ENCODE measurements around the gene CACNA1B.

CACNA1B gene

DNA sequence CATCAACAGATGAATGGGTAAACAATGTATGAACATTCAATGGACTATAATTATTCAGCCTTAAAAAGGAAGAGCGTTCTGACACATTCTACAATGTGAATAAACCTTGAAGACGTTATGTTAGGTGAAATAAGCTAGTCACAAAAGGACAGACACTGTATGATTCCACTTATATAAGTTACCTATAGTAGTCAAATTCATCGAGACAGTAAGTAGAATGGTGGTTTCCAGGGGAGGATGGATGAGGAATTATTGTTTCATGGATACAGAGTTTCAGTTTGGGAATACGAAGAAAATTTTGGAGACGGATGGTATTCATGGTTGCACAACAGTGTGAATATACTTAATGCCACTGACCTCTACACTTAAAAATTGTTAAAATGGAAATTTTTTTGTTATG, 216.4 kb downstream of the CACNA1B start:
- Histone ChIP-seq H3K36me3 (ENCODE audit: insufficient read depth, low read length) (no peaks in the 10 kb centered on the region), H3K9ac (ENCODE audit: low read depth, low read length) (no peak overlapping the region), H3K79me2 (ENCODE audit: insufficient read depth, low read length) (no peaks in the 10 kb centered on the region), H3K4me3 (ENCODE audit: low read depth in 1 of 2, low read length in 2 of 2) (no peak overlapping the region), H3K27ac (ENCODE audit: low read length) (no peak overlapping the region), H3K4me2 (ENCODE audit: insufficient read depth, low read length) (no peak overlapping the region), H3K27me3 (ENCODE audit: insufficient read depth, low read length, poor library complexity) (no peaks in the 10 kb centered on the region), H3K4me1 (ENCODE audit: insufficient read depth, low read length) (no peaks in the 10 kb centered on the region), H2AFZ (ENCODE audit: low read depth, low read length) (no peak overlapping the region), H3K9me3 (ENCODE audit: insufficient read depth, low read length, severe bottlenecking) (no peaks in the 10 kb centered on the region), H4K20me1 (ENCODE audit: insufficient read depth, low read length) (no peaks in the 10 kb centered on the region)
- no peak for TF ChIP-seq EZH2 (IDR thresholded peaks at IDR 0.05; ENCODE audit: borderline replicate concordance, low read depth, low read length, severe bottlenecking)
- TF ChIP-seq, protein P1, sequence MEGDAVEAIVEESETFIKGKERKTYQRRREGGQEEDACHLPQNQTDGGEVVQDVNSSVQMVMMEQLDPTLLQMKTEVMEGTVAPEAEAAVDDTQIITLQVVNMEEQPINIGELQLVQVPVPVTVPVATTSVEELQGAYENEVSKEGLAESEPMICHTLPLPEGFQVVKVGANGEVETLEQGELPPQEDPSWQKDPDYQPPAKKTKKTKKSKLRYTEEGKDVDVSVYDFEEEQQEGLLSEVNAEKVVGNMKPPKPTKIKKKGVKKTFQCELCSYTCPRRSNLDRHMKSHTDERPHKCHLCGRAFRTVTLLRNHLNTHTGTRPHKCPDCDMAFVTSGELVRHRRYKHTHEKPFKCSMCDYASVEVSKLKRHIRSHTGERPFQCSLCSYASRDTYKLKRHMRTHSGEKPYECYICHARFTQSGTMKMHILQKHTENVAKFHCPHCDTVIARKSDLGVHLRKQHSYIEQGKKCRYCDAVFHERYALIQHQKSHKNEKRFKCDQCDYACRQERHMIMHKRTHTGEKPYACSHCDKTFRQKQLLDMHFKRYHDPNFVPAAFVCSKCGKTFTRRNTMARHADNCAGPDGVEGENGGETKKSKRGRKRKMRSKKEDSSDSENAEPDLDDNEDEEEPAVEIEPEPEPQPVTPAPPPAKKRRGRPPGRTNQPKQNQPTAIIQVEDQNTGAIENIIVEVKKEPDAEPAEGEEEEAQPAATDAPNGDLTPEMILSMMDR (IDR thresholded peaks at IDR 0.05; ENCODE audit: borderline replicate concordance, extremely low read depth, low read length, poor library complexity, severe bottlenecking): no peak
- DNase-seq (no peak), ATAC-seq (ENCODE audit: insufficient read depth, low read depth) (no peak)

- Histone ChIP-seq H4K20me1 (ENCODE audit: insufficient read depth, low read length) (no peaks in the 10 kb centered on the region), H3K9me3 (ENCODE audit: insufficient read depth, low read length, severe bottlenecking) (no peaks in the 10 kb centered on the region), H3K4me2 (ENCODE audit: insufficient read depth, low read length) (no peak overlapping the region), H3K27me3 (ENCODE audit: insufficient read depth, low read length, poor library complexity) (no peaks in the 10 kb centered on the region), H3K4me3 (ENCODE audit: low read depth in 1 of 2, low read length in 2 of 2) (no peak overlapping the region), H3K36me3 (ENCODE audit: insufficient read depth, low read length) (no peaks in the 10 kb centered on the region), H3K79me2 (ENCODE audit: insufficient read depth, low read length) (no peaks in the 10 kb centered on the region), H3K27ac (ENCODE audit: low read length) (no peak overlapping the region), H3K9ac (ENCODE audit: low read depth, low read length) (no peak overlapping the region), H3K4me1 (ENCODE audit: insufficient read depth, low read length) (no peaks in the 10 kb centered on the region), H2AFZ (ENCODE audit: low read depth, low read length) (no peak overlapping the region)
- DNase-seq (no peak), ATAC-seq (ENCODE audit: insufficient read depth, low read depth) (no peak)
- TF ChIP-seq EZH2 (IDR thresholded peaks at IDR 0.05; ENCODE audit: borderline replicate concordance, low read depth, low read length, severe bottlenecking): no peak
- TF ChIP-seq, protein P1 (IDR thresholded peaks at IDR 0.05; ENCODE audit: borderline replicate concordance, extremely low read depth, low read length, poor library complexity, severe bottlenecking): no peak
These were observed 218.4 kb downstream of the CACNA1B start for GRCh38 chr9:138095813-138096518.

DNA sequence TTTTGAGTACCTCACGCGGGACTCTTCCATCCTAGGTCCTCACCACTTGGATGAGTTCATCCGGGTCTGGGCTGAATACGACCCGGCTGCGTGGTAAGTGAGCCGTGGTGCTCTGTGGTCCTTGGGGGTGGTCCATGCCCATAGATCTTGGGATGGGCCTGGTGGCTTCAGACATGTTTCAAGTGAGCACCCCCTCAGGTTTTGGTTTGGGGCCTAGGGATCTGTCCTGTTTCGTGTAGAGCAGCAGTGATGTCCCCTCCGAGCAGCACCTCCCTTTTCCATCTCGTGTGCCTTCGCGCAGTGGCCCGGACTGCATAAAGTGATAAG, 218.9 kb downstream of the CACNA1B start:
- no peaks in the 10 kb centered on the region for H3K36me3 ChIP-seq (ENCODE audit: insufficient read depth, low read length)
- DNase-seq: no peak
- no peaks in the 10 kb centered on the region for H3K4me1 ChIP-seq (ENCODE audit: insufficient read depth, low read length)
- no peak overlapping the region for H3K4me3 ChIP-seq (ENCODE audit: low read depth in 1 of 2, low read length in 2 of 2)
- ATAC-seq (ENCODE audit: insufficient read depth, low read depth): no peak
- H3K4me2 ChIP-seq (ENCODE audit: insufficient read depth, low read length): no peak overlapping the region
- no peak for TF ChIP-seq EZH2 (IDR thresholded peaks at IDR 0.05; ENCODE audit: borderline replicate concordance, low read depth, low read length, severe bottlenecking)
- TF ChIP-seq, protein P1 (IDR thresholded peaks at IDR 0.05; ENCODE audit: borderline replicate concordance, extremely low read depth, low read length, poor library complexity, severe bottlenecking): no peak
- H4K20me1 ChIP-seq (ENCODE audit: insufficient read depth, low read length): no peaks in the 10 kb centered on the region
- no peaks in the 10 kb centered on the region for H3K9me3 ChIP-seq (ENCODE audit: insufficient read depth, low read length, severe bottlenecking)
- H3K79me2 ChIP-seq (ENCODE audit: insufficient read depth, low read length): no peaks in the 10 kb centered on the region
- H3K9ac ChIP-seq (ENCODE audit: low read depth, low read length): no peak overlapping the region
- no peak overlapping the region for H2AFZ ChIP-seq (ENCODE audit: low read depth, low read length)
- H3K27ac ChIP-seq (ENCODE audit: low read length): no peak overlapping the region
- H3K27me3 ChIP-seq (ENCODE audit: insufficient read depth, low read length, poor library complexity): no peaks in the 10 kb centered on the region
